ENCODE results near the gene KRT82.

DNA sequence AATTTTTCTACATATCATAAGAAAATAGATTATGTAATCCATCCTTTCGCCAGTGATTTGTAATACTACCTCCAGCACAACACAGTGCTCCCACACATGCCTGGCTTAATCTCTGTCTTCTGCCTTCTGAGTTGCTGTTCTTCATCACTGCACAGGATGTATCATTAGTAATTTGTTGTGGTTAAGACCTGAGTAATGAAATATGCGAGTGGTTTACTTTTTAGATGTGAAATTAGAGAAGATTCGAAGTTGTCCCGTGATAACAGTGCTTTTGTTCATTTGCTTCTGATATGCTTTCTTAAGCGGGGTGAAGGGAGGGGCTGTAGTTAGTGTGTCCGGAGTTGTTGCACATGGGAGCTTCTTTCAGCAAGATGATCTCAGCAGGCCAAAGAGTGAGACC is 56.9 kb downstream of the KRT82 start:
- TF ChIP-seq POLR2A (IDR thresholded peaks at IDR 0.05; ENCODE audit: low read length) (no peak), GATA1 (IDR thresholded peaks at IDR 0.05; ENCODE audit: low read depth, low read length) (no peak)
